Fibroblast of skin of abdomen (primary cell): ENCODE results near the gene USP49. TPM values are rescaled to one million over a fixed set of nuclear protein-coding genes. Genes with fewer than 3 reads are reported as not detected.
A peak's percentile ranks its signal among the peaks of the same experiment; 100 is the strongest.
"Not testable (repeated sequence)": the region's sequence is repeated elsewhere in the genome, so short reads cannot be mapped to it uniquely, and the experiment has no call there.

Experiments used
- DNase-seq: peaks from one replicate; pipeline ENCODE4 v3.0.0-alpha.2; 2013
- polyA plus RNA-seq, 2 experiments: library from polyadenylated mRNA; unstranded; fragments of 120-200 nt; gene quantifications; one replicate each; pipeline ENCODE4 v1.2.1, GENCODE V29; 2013; ENCODE audit not compliant: insufficient read length in 2 of 2

Gene USP49
- 2.6 TPM for polyA plus RNA-seq (2013, experiment 1 of 2; ENCODE audit: insufficient read length)
- polyA plus RNA-seq (2013, experiment 2 of 2; ENCODE audit: insufficient read length): 2.1 TPM

DNA sequence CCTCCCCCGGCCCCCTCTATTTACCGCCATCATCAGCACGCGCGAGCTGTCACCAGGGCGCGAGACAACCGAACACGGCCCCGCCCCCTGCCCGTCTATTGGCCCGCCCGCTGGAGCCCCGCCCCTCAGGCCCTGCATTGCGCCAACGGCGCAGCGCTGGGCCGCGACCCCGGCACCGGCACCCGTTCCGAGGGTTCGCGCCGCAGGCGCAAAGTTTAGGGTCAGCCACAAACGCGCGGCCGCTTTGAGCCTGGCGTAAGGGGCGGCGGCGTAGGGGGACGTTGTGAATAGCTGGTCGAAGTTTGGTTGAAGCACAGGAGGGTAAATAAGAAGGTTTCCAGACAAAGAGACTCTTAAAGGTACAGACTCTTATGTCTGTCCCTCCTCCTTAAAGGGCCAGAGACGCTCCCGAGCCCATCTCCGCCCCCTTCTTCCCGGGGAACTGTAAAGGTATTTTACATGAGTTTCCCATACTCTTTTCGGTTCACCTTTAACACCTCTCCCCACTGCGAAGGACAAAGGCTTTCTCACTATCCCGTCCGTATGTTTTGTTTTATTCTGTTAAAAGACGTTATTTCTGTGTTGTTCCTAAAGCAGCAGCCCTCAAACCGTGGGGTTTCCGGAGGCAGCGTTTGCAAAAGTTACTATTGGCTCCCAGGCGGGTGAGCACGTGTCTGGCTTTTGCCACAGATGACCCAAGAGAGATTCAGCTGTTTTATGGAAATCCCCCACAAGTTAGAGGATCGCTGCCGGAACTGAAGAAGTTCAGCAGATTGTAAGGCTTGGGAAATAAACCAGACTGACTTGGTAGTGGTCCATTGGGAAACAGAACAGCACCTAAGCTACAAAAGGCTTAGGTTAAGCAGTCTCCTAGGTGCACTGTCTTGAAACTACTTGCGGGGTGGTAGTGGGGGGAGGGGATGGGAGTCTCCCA is at the start of gene USP49:
Gene USP49 (minus strand): TSS at position 76 of the 934 bp plus-strand sequence. CDS start 88,392 bp downstream, outside the sequence.
- DNase-seq: peak; percentile 79

DNA sequence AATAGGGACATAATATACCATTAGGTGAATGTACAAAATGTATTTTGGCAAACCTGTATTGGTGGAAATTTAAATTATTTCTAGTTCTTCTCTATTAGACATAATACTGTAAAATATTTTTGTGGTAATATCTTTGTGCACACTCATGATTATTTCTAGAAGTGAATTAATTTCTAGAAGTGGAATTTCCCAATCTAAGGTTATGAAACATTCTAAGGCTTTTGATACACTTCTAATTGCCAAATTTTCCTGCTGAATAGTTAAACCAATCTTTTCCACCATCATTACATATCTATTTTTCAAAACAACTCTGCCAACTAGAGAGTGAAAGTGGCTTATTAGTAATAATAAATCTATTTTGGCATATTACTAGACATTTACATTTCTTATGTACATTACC is 48.3 kb upstream of the USP49 start:
- DNase-seq: no peak

GRCh38 chr6:41942882-41943281 is 47.7 kb upstream of the USP49 start:
- DNase-seq: not testable (repeated sequence)

DNA sequence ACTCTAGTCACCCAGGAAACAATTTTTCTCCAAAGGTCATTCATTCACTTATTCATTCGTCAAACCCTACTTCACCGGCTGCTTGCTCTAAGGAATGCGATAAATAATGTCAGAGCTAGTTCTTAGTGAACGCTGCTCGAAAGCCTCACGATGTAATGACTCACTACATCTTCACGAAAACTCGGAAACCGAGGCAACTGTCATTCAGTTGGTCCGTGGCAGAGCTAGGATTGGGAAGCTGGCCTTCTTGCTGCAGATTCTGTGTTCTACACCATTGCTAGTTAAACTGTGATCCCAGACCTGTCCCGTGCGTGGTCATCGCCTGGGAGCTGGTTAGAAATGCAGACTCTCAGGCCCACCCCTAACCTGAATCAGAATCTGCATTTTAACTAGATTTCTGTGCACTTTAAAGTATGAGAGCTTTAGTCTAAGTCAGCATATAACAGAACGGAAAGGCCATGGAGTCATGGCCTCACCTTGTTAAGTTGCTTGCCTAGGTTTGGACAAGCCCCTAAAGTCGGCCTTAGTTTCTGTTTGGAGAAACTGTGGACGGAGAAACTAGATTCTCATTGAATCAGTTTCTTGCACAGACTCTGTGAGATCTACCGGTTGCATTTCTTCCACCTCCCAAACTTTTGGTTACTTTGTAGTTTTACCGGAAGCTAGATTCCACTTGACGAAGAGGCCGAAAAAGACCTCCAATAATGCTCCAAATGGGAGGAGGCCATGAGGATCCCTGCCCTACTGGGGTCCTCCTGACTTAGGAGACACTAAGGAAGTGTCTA is 47.1 kb upstream of the USP49 start:
- no peak for DNase-seq

DNA sequence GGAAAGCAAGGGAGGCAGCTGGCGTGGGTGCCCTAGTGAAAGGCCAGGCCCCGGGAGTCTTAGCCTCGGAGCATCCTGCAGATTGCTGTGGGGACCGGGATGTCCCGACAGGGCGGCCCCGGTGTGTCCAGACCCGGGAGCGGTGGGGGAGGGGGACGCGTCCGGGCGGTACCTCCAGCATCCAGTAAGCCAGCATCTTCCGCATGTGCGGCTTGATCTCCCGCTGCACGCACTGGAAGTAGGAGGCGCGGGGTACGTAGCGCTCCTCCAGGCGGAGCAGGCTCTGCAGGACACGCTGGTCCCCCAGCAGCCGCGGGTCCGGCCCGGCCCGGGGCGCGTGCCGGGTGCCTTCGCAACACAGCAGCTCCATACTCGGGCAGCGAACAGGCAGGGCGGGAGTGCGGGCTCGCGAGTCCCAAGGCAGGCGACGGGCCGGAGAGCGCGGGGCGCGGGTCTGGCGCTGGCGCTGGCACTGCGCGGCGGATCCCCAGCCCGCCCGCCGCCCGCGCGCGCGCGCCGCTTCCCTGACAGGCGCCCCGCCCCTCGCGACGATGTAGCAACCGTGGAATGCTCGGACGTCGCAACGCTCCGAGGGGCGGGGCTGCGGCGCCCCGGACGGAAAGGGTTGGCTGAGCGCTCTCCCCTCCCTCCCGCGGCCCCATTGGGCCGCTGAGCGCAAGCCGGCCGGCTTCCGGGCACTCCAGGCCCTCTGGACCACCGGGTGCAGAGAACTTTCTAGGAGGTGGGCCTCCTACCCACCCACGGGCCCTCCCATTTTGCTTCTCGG is 46.3 kb upstream of the USP49 start, which contains the start of gene CCND3:
Gene CCND3 (minus strand): TSS at position 529 of the 787 bp plus-strand sequence. CDS start 159 bp downstream, at position 370.
- peak; percentile 92 for DNase-seq

GRCh38 chr6:41940759-41941279 is 45.6 kb upstream of the USP49 start:
- DNase-seq: peak; percentile 17

DNA sequence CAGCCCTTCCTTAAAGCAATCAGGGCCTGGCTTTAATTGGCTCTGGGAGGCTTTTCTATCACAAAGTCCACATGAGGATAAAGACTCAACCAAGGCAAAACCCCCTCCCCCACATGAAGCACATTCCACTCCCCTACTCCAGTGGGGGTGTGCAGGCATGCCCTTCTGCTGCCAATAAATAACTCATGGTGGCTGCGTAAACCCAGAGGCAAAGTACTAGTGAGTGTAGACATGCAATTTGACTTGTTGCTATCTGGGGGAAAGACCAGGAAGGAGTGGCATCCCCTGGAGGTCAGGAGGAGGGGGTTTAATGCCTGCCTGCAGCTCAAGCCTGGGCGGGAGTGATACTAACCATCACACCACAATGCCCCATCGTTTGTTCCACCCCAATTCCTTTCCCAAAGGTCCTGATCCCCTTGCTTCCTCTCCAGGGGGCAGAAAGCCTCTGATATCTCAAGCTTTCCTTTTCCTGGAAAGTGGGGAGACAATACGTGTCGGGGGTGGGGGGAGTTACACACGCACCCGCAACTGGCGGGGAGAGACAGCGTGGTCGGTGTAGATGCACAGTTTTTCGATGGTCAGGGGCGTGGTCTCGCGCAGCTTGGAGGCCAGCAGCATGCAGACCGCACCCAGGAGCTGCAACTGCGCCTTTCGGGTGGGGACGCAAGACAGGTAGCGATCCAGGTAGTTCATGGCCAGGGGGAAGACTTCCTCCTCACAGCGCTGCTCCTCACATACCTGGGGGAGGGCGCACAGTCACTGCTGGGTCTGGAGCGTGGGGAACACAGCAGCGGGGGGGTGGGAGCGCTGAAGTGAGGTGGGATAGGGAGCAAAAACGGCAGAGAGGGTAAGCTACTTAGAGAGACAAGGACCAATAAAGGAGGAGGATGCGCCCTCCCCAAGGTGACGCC is 44.9 kb upstream of the USP49 start:
- peak; percentile 77 for DNase-seq

GRCh38 chr6:41939176-41939847 is 44.1 kb upstream of the USP49 start:
- peak; percentile 53 for DNase-seq

GRCh38 chr6:41938590-41939175 is 43.5 kb upstream of the USP49 start:
- no peak for DNase-seq

DNA sequence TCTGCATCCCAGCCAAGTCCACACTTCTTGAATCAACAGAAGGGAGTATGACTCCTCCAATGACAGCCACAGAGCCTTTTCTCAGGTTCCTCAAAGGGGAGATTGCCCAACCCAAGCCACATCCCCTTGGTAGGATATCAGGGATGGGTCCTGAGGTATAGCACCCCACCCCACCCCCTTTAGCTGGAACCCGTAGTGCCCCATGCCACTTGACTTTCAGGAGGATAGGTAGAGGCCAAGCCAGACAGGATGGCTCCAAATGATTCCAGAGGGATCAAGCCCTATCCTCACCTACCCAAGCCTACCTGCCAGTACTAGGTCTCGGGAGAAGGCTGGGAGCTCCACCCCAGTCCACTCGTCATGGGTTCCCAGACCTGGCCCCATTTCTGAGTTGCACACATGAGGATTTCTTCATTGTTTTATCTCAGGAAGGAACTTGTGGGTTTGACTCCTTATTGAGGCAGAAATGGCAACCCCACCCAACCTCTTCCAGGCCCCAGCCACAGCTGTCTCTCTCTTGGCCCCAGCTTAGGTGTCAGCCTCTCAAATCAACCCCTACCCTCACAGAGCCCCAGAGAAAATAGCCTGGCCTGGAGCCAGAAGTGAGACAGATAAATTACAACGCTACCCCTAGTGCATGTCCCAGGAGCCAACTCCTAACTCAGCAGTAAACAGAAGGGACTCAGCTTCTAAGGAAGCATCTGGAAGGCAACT is 42.8 kb upstream of the USP49 start:
- no peak for DNase-seq

- no peak for DNase-seq
These were observed 42.3 kb upstream of the USP49 start for GRCh38 chr6:41937472-41937860.

GRCh38 chr6:41936073-41936837 is 41.1 kb upstream of the USP49 start:
- DNase-seq: peak; percentile 79

DNA sequence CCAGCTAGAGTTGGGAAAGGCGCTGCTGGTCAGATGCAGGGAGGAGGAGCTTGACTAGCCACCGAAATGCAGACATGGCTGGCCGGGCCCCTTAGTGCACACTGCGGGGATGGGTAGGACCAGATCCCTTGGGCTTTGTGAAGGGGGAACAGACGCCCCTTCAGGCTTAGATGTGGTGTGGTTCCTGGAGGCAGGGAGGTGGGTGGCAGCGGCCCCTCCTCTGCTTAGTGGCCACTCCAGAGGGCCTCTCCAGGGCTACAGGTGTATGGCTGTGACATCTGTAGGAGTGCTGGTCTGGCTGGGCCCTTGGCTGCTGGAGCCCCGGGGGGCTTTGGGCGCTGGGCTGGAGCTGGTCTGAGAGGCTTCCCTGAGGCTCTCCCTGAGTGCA is 40.5 kb upstream of the USP49 start:
- DNase-seq: no peak

DNA sequence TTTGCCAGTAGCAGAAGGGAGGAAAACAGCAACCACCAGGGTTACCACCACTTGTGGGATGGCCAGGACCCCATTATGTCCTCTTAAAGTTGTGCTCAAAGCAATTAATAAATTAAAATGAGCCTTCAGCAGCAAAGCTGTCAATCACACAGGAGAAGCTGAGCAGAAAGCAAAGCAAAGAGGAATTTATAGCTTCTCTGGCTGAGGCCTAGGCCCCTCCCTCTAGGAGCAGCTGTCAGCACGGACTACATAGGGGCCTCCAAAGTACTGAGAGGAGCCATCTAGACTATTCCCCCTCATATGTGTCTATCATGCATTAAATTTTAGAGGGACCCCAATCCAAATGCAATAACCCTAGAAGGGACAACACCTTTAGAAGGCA is 40.0 kb upstream of the USP49 start:
- DNase-seq: no peak

GRCh38 chr6:41934278-41935192 is 39.4 kb upstream of the USP49 start:
- no peak for DNase-seq

DNA sequence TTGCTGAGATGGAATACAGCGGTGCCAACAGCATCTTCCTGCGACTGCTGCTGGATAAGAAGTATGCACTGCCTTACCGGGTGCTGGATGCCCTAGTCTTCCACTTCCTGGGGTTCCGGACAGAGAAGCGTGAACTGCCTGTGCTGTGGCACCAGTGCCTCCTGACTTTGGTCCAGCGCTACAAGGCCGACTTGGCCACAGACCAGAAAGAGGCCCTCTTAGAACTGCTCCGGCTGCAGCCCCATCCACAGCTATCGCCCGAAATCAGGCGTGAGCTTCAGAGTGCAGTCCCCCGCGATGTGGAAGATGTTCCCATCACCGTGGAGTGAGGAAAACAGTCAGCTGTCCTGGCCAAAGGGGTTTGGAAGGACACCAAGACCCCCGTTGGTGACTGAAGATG is 37.2 kb upstream of the USP49 start:
- DNase-seq: no peak

- no peak for DNase-seq
These were observed 36.6 kb upstream of the USP49 start for GRCh38 chr6:41931792-41932191.
